GM21526 (cell line): ENCODE results near the gene C1QTNF5.

Experiments
- ATAC-seq: cut with Tn5 transposase; IDR thresholded peaks from one replicate; pipeline ENCODE4 v1.9.1; 2021; ENCODE audit warnings: moderate library complexity; ENCODE audit not compliant: unreplicated experiment, low FRiP score

C1QTNF5 gene

GRCh38 chr11:119373059-119373920 lies 32.6 kb upstream of the C1QTNF5 start:
- no peak for ATAC-seq

- no peak for ATAC-seq
These were observed 31.8 kb upstream of the C1QTNF5 start for GRCh38 chr11:119372260-119373058.

GRCh38 chr11:119371778-119372182 lies 31.1 kb upstream of the C1QTNF5 start:
- ATAC-seq = no peak

GRCh38 chr11:119371067-119371601 lies 30.5 kb upstream of the C1QTNF5 start:
- ATAC-seq = no peak

- no peak for ATAC-seq
These were observed 29.9 kb upstream of the C1QTNF5 start for GRCh38 chr11:119370486-119371046.

GRCh38 chr11:119369132-119369925 lies 28.6 kb upstream of the C1QTNF5 start:
- ATAC-seq = no peak

GRCh38 chr11:119368121-119369034 lies 27.7 kb upstream of the C1QTNF5 start:
- ATAC-seq = no peak

GRCh38 chr11:119367661-119368120 lies 27.0 kb upstream of the C1QTNF5 start:
- ATAC-seq = no peak

- no peak for ATAC-seq
These were observed 26.3 kb upstream of the C1QTNF5 start for GRCh38 chr11:119366690-119367620.

- no peak for ATAC-seq
These were observed 24.4 kb upstream of the C1QTNF5 start for GRCh38 chr11:119365071-119365591.

GRCh38 chr11:119363851-119364590 lies 23.3 kb upstream of the C1QTNF5 start:
- ATAC-seq = no peak

GRCh38 chr11:119363081-119363850 lies 22.6 kb upstream of the C1QTNF5 start:
- no peak for ATAC-seq

- no peak for ATAC-seq
These were observed 22.0 kb upstream of the C1QTNF5 start for GRCh38 chr11:119362741-119363080.

GRCh38 chr11:119361941-119362725 lies 21.4 kb upstream of the C1QTNF5 start:
- no peak for ATAC-seq

- ATAC-seq = no peak
These were observed 20.5 kb upstream of the C1QTNF5 start for GRCh38 chr11:119361056-119361787.
